Liver (tissue), 9 donors: Measurements from ENCODE around the gene FAT1. TPM values are rescaled to one million over a fixed set of nuclear protein-coding genes. Genes with fewer than 3 reads are reported as not detected.

Experiments used
- DNase-seq: peaks from one replicate; pipeline ENCODE4 v3.0.0-alpha.2; 2017; ENCODE audit warnings: low spot score
- H3K27ac ChIP-seq, 2 donors: one replicate each; pipeline ENCODE4 v1.7.0; 2013; ENCODE audit warnings: inconsistent platforms in 2 of 2, low read length in 2 of 2, control low read depth in 1 of 2, low read depth in 1 of 2, mild to moderate bottlenecking in 1 of 2
- H3K27me3 ChIP-seq, 4 donors: one replicate each; pipeline versions ENCODE4 v1.6.1 to v1.7.0; 2013; ENCODE audit warnings: low read length in 3 of 4, inconsistent platforms in 1 of 4, mild to moderate bottlenecking in 1 of 4, moderate library complexity in 1 of 4; ENCODE audit not compliant: control insufficient read depth in 4 of 4, insufficient read depth in 4 of 4
- H3K36me3 ChIP-seq, 4 donors: one replicate each; pipeline versions ENCODE4 v1.6.1 to v1.7.0; 2013; ENCODE audit warnings: low read length in 3 of 4, mild to moderate bottlenecking in 3 of 4, low read depth in 1 of 4, moderate library complexity in 1 of 4; ENCODE audit not compliant: control insufficient read depth in 4 of 4, insufficient read depth in 3 of 4
- H3K4me1 ChIP-seq, 4 donors: one replicate each; pipeline versions ENCODE4 v1.6.1 to v1.7.0; 2013; ENCODE audit warnings: low read length in 3 of 4, mild to moderate bottlenecking in 3 of 4, moderate library complexity in 1 of 4; ENCODE audit not compliant: control insufficient read depth in 4 of 4, insufficient read depth in 4 of 4
- H3K4me3 ChIP-seq, 3 donors: one replicate each; pipeline versions ENCODE4 v1.6.1 to v1.7.0; 2013; ENCODE audit warnings: low read length in 3 of 3, control low read depth in 1 of 3, low read depth in 1 of 3, mild to moderate bottlenecking in 1 of 3
- H3K9ac ChIP-seq, 2 donors: one replicate each; pipeline ENCODE4 v1.7.0; 2013; ENCODE audit warnings: low read length in 2 of 2, mild to moderate bottlenecking in 2 of 2, moderate library complexity in 2 of 2, control low read depth in 1 of 2, low read depth in 1 of 2
- H3K9me3 ChIP-seq, 4 donors: one replicate each; pipeline versions ENCODE4 v1.6.1 to v1.7.0; 2013; ENCODE audit warnings: low read length in 3 of 4; ENCODE audit not compliant: control insufficient read depth in 4 of 4
- FOXA1 ChIP-seq: IDR thresholded peaks from 2 replicates; pipeline ENCODE4 v1.6.1; 2016; ENCODE audit warnings: antibody characterized with exemption
- FOXA2 ChIP-seq: IDR thresholded peaks from 2 replicates; pipeline ENCODE4 v1.6.1; 2016; ENCODE audit warnings: antibody characterized with exemption
- GABPA ChIP-seq, 2 donors: IDR thresholded peaks in 1 of 2; conservative IDR thresholded peaks in 1 of 2; 2 replicates each; pipeline ENCODE4 v1.6.1; 2016; ENCODE audit warnings: antibody characterized with exemption in 2 of 2, mild to moderate bottlenecking in 1 of 2, moderate library complexity in 1 of 2
- HNF4A ChIP-seq, 2 donors: conservative IDR thresholded peaks; 2 replicates each; pipeline ENCODE4 v1.6.1; 2016; ENCODE audit warnings: antibody characterized with exemption in 2 of 2, mild to moderate bottlenecking in 2 of 2
- JUND ChIP-seq, 2 donors: IDR thresholded peaks; 2 replicates each; pipeline ENCODE4 v1.6.1; 2016; ENCODE audit warnings: antibody characterized with exemption in 2 of 2
- MAX ChIP-seq: IDR thresholded peaks from 2 replicates; pipeline ENCODE4 v1.6.1; 2016; ENCODE audit warnings: antibody characterized with exemption
- NR2F2 ChIP-seq: IDR thresholded peaks from 2 replicates; pipeline ENCODE4 v1.6.1; 2016; ENCODE audit warnings: antibody characterized with exemption
- RAD21 ChIP-seq, 2 donors: IDR thresholded peaks; 2 replicates each; pipeline ENCODE4 v1.6.1; 2016; ENCODE audit warnings: antibody characterized with exemption in 2 of 2, mild to moderate bottlenecking in 2 of 2
- RXRA ChIP-seq, 2 donors: IDR thresholded peaks; 2 replicates each; pipeline ENCODE4 v1.6.1; 2017 to 2018; ENCODE audit warnings: antibody characterized with exemption in 2 of 2, mild to moderate bottlenecking in 1 of 2
- SP1 ChIP-seq: IDR thresholded peaks from 2 replicates; pipeline ENCODE4 v1.6.1; 2018; ENCODE audit warnings: antibody characterized with exemption, mild to moderate bottlenecking
- TAF1 ChIP-seq: conservative IDR thresholded peaks from 2 replicates; pipeline ENCODE4 v1.6.1; 2016; ENCODE audit warnings: antibody characterized with exemption, mild to moderate bottlenecking
- YY1 ChIP-seq: IDR thresholded peaks from 2 replicates; pipeline ENCODE4 v1.6.1; 2016; ENCODE audit warnings: antibody characterized with exemption, mild to moderate bottlenecking
- ZBTB33 ChIP-seq: IDR thresholded peaks from 2 replicates; pipeline ENCODE4 v1.6.1; 2016; ENCODE audit warnings: antibody characterized with exemption
- WGBS: extraction: QIAGEN DNeasy Blood & Tissue Kit; methylation state at CpG from one replicate; pipeline ENCODE4 v1.1.7; 2013; 5-methylcytosine and 5-hydroxymethylcytosine counted together
- polyA plus RNA-seq, 2 donors: library from polyadenylated mRNA; stranded (reverse) in 1 of 2; unstranded in 1 of 2; fragments of 200-250 nt in 1 of 2; fragments of >200 nt in 1 of 2; fragmentation: Nextera tagmentation in 1 of 2; extraction: Ambion mirVana in 1 of 2; gene quantifications; one replicate each; pipeline versions ENCODE4 v1.2.1 to v1.2.3, GENCODE V29; 2013 to 2015
- total RNA-seq, 2 donors: library from RNA; depleted of rRNA; stranded (reverse); fragments of >200 nt; gene quantifications; one replicate each; pipeline ENCODE4 v1.2.3, GENCODE V29; 2014
- TF ChIP-seq, protein P1 (sequence below): fragments of 150-350 bp; IDR thresholded peaks from 2 replicates; pipeline ENCODE4 v1.5.1; 2017; ENCODE audit warnings: improper control_type of control experiment, low read depth, low read length; ENCODE audit not compliant: missing input control
- TF ChIP-seq, protein P2 (sequence below): IDR thresholded peaks from 2 replicates; pipeline ENCODE4 v1.6.1; 2016; ENCODE audit warnings: antibody characterized with exemption, mild to moderate bottlenecking
- TF ChIP-seq, protein P3 (sequence below): IDR thresholded peaks from 2 replicates; pipeline ENCODE4 v1.6.1; 2016; ENCODE audit warnings: antibody characterized with exemption
- donor health status: healthy.
- donor health status: healthy.
- donor health status: healthy.
- donor health status: healthy.
- donor health status: healthy.

The FAT1 gene
- total and polyA plus RNA-seq, 4 donors, result 10.0 to 48.0 (median 30.0) TPM

DNA sequence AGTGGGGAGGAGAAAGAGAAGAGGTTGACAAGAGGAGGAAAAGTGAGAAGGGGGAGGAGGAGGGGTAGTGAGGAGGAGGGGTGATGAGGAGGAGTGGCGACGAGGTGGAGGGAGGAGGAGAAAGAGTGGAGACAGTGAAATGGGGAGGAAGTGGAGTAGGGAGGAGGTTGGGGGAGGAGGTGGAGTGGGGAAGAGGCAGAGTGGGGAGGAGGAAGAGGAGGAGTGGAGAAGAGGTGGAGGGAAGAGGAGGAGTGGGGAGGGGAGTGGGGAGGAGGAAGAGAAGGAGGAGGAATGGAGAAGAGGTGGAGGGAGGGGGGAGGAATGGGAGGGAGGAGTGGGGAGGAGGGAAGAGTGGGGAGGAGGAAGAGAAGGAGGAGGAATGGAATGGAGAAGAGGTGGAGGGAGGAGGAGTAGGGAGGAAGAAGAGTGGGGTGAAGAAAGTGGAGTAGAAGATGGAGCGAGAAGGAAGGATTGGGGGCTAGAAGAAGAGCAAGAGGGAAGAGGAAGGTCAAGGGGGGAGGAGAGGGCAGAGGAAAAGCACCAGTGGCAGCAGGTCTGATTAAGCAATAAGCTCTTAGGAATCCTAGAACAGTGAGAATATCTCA is 118.3 kb downstream of the FAT1 start:
- no peak overlapping the region for H3K4me3 ChIP-seq
- H3K27me3 ChIP-seq, result no peaks in the 10 kb centered on the region
- H3K36me3 ChIP-seq, result peaks cover 3 to 27% (median 18%) of the 10 kb centered on the region in 4 donors
- H3K27ac ChIP-seq, result no peak overlapping the region
- H3K4me1 ChIP-seq, result no peaks in the 10 kb centered on the region
- no peak overlapping the region for H3K9ac ChIP-seq
- 94% methylated on average over 3 of the region's 3 CpGs for WGBS
- DNase-seq, result no peak
- no peaks in the 10 kb centered on the region for H3K9me3 ChIP-seq
- TF ChIP-seq FOXA1 (no peak), RXRA (IDR thresholded peaks at IDR 0.05) (no peak), YY1 (no peak), JUND (IDR thresholded peaks at IDR 0.05) (no peak), SP1 (no peak), FOXA2 (no peak), TAF1 (no peak), MAX (no peak), RAD21 (IDR thresholded peaks at IDR 0.05) (no peak), GABPA (IDR thresholded peaks at IDR 0.05 in 1 of 2, conservative IDR thresholded peaks at IDR 0.05 in 1 of 2) (no peak), ZBTB33 (no peak), HNF4A (conservative IDR thresholded peaks at IDR 0.05) (no peak), NR2F2 (no peak)
- TF ChIP-seq, protein P1, sequence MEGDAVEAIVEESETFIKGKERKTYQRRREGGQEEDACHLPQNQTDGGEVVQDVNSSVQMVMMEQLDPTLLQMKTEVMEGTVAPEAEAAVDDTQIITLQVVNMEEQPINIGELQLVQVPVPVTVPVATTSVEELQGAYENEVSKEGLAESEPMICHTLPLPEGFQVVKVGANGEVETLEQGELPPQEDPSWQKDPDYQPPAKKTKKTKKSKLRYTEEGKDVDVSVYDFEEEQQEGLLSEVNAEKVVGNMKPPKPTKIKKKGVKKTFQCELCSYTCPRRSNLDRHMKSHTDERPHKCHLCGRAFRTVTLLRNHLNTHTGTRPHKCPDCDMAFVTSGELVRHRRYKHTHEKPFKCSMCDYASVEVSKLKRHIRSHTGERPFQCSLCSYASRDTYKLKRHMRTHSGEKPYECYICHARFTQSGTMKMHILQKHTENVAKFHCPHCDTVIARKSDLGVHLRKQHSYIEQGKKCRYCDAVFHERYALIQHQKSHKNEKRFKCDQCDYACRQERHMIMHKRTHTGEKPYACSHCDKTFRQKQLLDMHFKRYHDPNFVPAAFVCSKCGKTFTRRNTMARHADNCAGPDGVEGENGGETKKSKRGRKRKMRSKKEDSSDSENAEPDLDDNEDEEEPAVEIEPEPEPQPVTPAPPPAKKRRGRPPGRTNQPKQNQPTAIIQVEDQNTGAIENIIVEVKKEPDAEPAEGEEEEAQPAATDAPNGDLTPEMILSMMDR, result no peak
- TF ChIP-seq, protein P2, sequence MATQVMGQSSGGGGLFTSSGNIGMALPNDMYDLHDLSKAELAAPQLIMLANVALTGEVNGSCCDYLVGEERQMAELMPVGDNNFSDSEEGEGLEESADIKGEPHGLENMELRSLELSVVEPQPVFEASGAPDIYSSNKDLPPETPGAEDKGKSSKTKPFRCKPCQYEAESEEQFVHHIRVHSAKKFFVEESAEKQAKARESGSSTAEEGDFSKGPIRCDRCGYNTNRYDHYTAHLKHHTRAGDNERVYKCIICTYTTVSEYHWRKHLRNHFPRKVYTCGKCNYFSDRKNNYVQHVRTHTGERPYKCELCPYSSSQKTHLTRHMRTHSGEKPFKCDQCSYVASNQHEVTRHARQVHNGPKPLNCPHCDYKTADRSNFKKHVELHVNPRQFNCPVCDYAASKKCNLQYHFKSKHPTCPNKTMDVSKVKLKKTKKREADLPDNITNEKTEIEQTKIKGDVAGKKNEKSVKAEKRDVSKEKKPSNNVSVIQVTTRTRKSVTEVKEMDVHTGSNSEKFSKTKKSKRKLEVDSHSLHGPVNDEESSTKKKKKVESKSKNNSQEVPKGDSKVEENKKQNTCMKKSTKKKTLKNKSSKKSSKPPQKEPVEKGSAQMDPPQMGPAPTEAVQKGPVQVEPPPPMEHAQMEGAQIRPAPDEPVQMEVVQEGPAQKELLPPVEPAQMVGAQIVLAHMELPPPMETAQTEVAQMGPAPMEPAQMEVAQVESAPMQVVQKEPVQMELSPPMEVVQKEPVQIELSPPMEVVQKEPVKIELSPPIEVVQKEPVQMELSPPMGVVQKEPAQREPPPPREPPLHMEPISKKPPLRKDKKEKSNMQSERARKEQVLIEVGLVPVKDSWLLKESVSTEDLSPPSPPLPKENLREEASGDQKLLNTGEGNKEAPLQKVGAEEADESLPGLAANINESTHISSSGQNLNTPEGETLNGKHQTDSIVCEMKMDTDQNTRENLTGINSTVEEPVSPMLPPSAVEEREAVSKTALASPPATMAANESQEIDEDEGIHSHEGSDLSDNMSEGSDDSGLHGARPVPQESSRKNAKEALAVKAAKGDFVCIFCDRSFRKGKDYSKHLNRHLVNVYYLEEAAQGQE, result no peak
- TF ChIP-seq, protein P3, sequence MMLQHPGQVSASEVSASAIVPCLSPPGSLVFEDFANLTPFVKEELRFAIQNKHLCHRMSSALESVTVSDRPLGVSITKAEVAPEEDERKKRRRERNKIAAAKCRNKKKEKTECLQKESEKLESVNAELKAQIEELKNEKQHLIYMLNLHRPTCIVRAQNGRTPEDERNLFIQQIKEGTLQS, result no peak
